NOMO-1 (cell line): ENCODE results near the gene ADM5.

ENCODE experiments used
- DNase-seq, 2 experiments: peaks; one replicate each; lab custom pipeline; 2025; ENCODE audit not compliant: unreplicated experiment in 2 of 2; lab: John Stamatoyannopoulos, UW

Gene ADM5

GRCh38 chr19:49689133-49690078 is at the start of gene ADM5:
TSS of gene ADM5 (plus strand) at chr19:49689594. CDS start at chr19:49689838, 244 bp downstream.
- no peak for DNase-seq

- DNase-seq: peak; percentile 100
These were observed 49.1 kb upstream of the ADM5 start, which contains the start of gene RRAS for GRCh38 chr19:49640113-49640898. TSS of gene RRAS (minus strand) at chr19:49640143. CDS start at chr19:49640098, 45 bp downstream.

GRCh38 chr19:49641688-49642491 is 47.5 kb upstream of the ADM5 start, which contains the start of gene SCAF1:
TSS of gene SCAF1 (plus strand) at chr19:49642209. CDS start at chr19:49645027, 2,818 bp downstream.
- peak; percentile 98 to 99 for DNase-seq

GRCh38 chr19:49642492-49643035 is 46.8 kb upstream of the ADM5 start:
- DNase-seq: peak in 1 of 2 experiments; percentile 7

GRCh38 chr19:49643466-49643865 is 45.9 kb upstream of the ADM5 start:
- DNase-seq: no peak

- DNase-seq: no peak
These were observed 43.8 kb upstream of the ADM5 start for GRCh38 chr19:49645592-49645991.

- no peak for DNase-seq
These were observed 43.4 kb upstream of the ADM5 start for GRCh38 chr19:49645995-49646394.

GRCh38 chr19:49646586-49646985 is 42.8 kb upstream of the ADM5 start:
- DNase-seq: no peak

GRCh38 chr19:49651029-49651819 is 38.2 kb upstream of the ADM5 start:
- no peak for DNase-seq

GRCh38 chr19:49651820-49652550 is 37.4 kb upstream of the ADM5 start:
- no peak for DNase-seq

- DNase-seq: no peak
These were observed 36.6 kb upstream of the ADM5 start for GRCh38 chr19:49652551-49653465.

- DNase-seq: no peak
These were observed 36.0 kb upstream of the ADM5 start for GRCh38 chr19:49653466-49653806.

- no peak for DNase-seq
These were observed 34.8 kb upstream of the ADM5 start for GRCh38 chr19:49654581-49654980.

- DNase-seq: no peak
These were observed 33.6 kb upstream of the ADM5 start for GRCh38 chr19:49655570-49656455.

GRCh38 chr19:49656456-49657109 is 32.8 kb upstream of the ADM5 start:
- no peak for DNase-seq

GRCh38 chr19:49657493-49658138 is 31.8 kb upstream of the ADM5 start:
- DNase-seq: no peak
